Measurements from ENCODE around the gene MAGOHB. TPM values are rescaled to one million over a fixed set of nuclear protein-coding genes. Genes with fewer than 3 reads are reported as not detected.

The MAGOHB gene
- total RNA-seq, 1 donor from 2014 or later: 38.7 TPM

GRCh38 chr12:10554756-10555481 is 58.5 kb downstream of the MAGOHB start:
- Mint-ChIP-seq H3K9me3 (peaks cover 17% of the 10 kb centered on the region), H3K27me3 (ENCODE audit: low read depth) (no peaks in the 10 kb centered on the region), H3K27ac (no peak overlapping the region), H3K4me3 (no peak overlapping the region), H3K4me1 (no peaks in the 10 kb centered on the region), H3K36me3 (no peaks in the 10 kb centered on the region)
- no peak for TF ChIP-seq CTCF (IDR thresholded peaks at IDR 0.05; ENCODE audit: unreplicated experiment)
- DNase-seq (ENCODE audit: low spot score in 2 of 2, unreplicated experiment in 2 of 2): no peak

- no peak for TF ChIP-seq CTCF (IDR thresholded peaks at IDR 0.05; ENCODE audit: unreplicated experiment)
- H3K4me1 Mint-ChIP-seq: no peaks in the 10 kb centered on the region
- no peak overlapping the region for H3K27ac Mint-ChIP-seq
- no peaks in the 10 kb centered on the region for H3K27me3 Mint-ChIP-seq (ENCODE audit: low read depth)
- no peaks in the 10 kb centered on the region for H3K36me3 Mint-ChIP-seq
- no peak overlapping the region for H3K4me3 Mint-ChIP-seq
- peaks cover 17% of the 10 kb centered on the region for H3K9me3 Mint-ChIP-seq
- DNase-seq (ENCODE audit: low spot score in 2 of 2, unreplicated experiment in 2 of 2): no peak
Measured at GRCh38 chr12:10554228-10554755, 59.1 kb downstream of the MAGOHB start.

Other genes starting within 250 kb of the MAGOHB start
- not detected in 3 replicates for gene KLRK1, start 223.6 kb downstream of the MAGOHB start, total RNA-seq
- gene KLRC4, start 203.9 kb downstream of the MAGOHB start, total RNA-seq: not detected in 3 replicates
- not detected in 3 replicates for gene KLRC3, start 193.0 kb downstream of the MAGOHB start, total RNA-seq
- not detected in 3 replicates for gene KLRC2, start 177.6 kb downstream of the MAGOHB start, total RNA-seq
- not detected in 3 replicates for gene KLRC1, start 160.2 kb downstream of the MAGOHB start, total RNA-seq
- gene EIF2S3B, start 107.7 kb downstream of the MAGOHB start, total RNA-seq: 1.7 to 2.3 TPM (median 2.3 TPM) in 3 replicates
- 0.99 to 1.4 TPM (median 1.0 TPM) in 3 replicates for gene STYK1, start 60.4 kb upstream of the MAGOHB start, total RNA-seq
- gene YBX3, start 109.7 kb upstream of the MAGOHB start, total RNA-seq: 147 to 163 TPM (median 150 TPM) in 3 replicates
- 0.20 to 0.40 TPM (median 0.20 TPM) in 3 replicates for gene TAS2R7, start 189.0 kb upstream of the MAGOHB start, total RNA-seq
- gene TAS2R8, start 193.7 kb upstream of the MAGOHB start, total RNA-seq: 0.18 to 0.42 TPM (median 0.29 TPM) in 3 replicates
- gene TAS2R9, start 196.6 kb upstream of the MAGOHB start, total RNA-seq: 0.50 to 0.64 TPM (median 0.56 TPM) in 3 replicates
- gene TAS2R10, start 212.7 kb upstream of the MAGOHB start, total RNA-seq: 2.5 to 3.2 TPM (median 2.7 TPM) in 3 replicates
- 5.4 to 7.2 TPM (median 5.4 TPM) in 3 replicates for gene PRR4, start 235.9 kb upstream of the MAGOHB start, total RNA-seq